GM12878 (cell line): ENCODE measurements around the gene TET2. TPM values are rescaled to one million over a fixed set of nuclear protein-coding genes. Genes with fewer than 3 reads are reported as not detected.

Source experiments
- ATAC-seq: fragments of 200-7000 bp; cut with Tn5 transposase; 3 replicates; pipeline ENCODE4 v1.9.1; 2020; ENCODE audit warnings: mild to moderate bottlenecking, moderate library complexity
- BruUV-seq: library from RNA; stranded (reverse); fragments of 400-500 nt; replicated peaks from 2 replicates; lab custom pipeline; 2021; lab: Mats Ljungman, UMichigan
- CTCF ChIA-PET: fragments of 300-600 bp; sonication (Branson Sonifier 250); formaldehyde crosslinking; extraction: SDS; loops from one replicate; lab custom pipeline; 2021; ENCODE audit warnings: inconsistent platforms; lab: Yijun Ruan, JAX
- POLR2A ChIA-PET: fragments of 350-600 bp; formaldehyde crosslinking; extraction: SDS; loops from one replicate; lab custom pipeline; 2021; ENCODE audit warnings: inconsistent platforms; lab: Charles Lee
- RAD21 ChIA-PET: fragments of 300-600 bp; sonication (Branson Sonifier 250); formaldehyde crosslinking; loops from one replicate; lab custom pipeline; 2023; ENCODE audit warnings: antibody characterized with exemption; ENCODE audit not compliant: unreplicated experiment; lab: Charles Lee
- SMC1A ChIA-PET: fragments of 300-600 bp; sonication (Branson Sonifier 250); formaldehyde crosslinking; loops from one replicate; lab custom pipeline; 2023; ENCODE audit not compliant: unreplicated experiment, uncharacterized antibody; lab: Charles Lee
- DNase-seq: peaks from one replicate; pipeline ENCODE4 v3.0.0-alpha.2; 2011; ENCODE audit warnings: low read depth, low spot score
- FAIRE-seq: peaks from 3 replicates; lab custom pipeline; 2011; peaks lifted over from hg19 to GRCh38; lab: Jason Lieb, UNC
- H2AFZ ChIP-seq: 2 replicates; pipeline ENCODE4 v1.6.0; 2011; ENCODE audit warnings: low read depth, low read length, control low read depth; ENCODE audit not compliant: control insufficient read depth
- H3K27ac ChIP-seq: 2 replicates; pipeline ENCODE4 v1.5.1; 2011; ENCODE audit warnings: control low read depth; ENCODE audit not compliant: control insufficient read depth, insufficient read depth
- H3K27me3 ChIP-seq, 2 experiments: replicated peaks in 1 of 2; 2 replicates each; pipeline versions ENCODE4 v1.6.0 to v1.6.1; 2011; ENCODE audit warnings: low read length in 1 of 2; ENCODE audit not compliant: control insufficient read depth in 2 of 2, insufficient read depth in 2 of 2
- H3K36me3 ChIP-seq, 2 experiments: 2 replicates each; pipeline ENCODE4 v1.5.1; 2011; ENCODE audit warnings: low read length in 1 of 2; ENCODE audit not compliant: control insufficient read depth in 2 of 2, insufficient read depth in 2 of 2
- H3K4me1 ChIP-seq: 2 replicates; pipeline ENCODE4 v1.6.1; 2011; ENCODE audit warnings: mild to moderate bottlenecking, low read length, moderate library complexity, mixed read lengths; ENCODE audit not compliant: control insufficient read depth, insufficient read depth
- H3K4me2 ChIP-seq: 2 replicates; pipeline ENCODE4 v1.6.0; 2011; ENCODE audit warnings: control low read depth; ENCODE audit not compliant: control insufficient read depth, insufficient read depth
- H3K4me3 ChIP-seq: fragments of 200-600 bp; sonication (generic); 2 replicates; pipeline ENCODE4 v1.5.1; 2016
- H3K79me2 ChIP-seq: 2 replicates; pipeline ENCODE4 v1.6.0; 2011; ENCODE audit warnings: low read length; ENCODE audit not compliant: control insufficient read depth, insufficient read depth
- H3K9ac ChIP-seq: 2 replicates; pipeline ENCODE4 v1.8.0; 2011; ENCODE audit warnings: low read length, control low read depth, mixed read lengths; ENCODE audit not compliant: control insufficient read depth, insufficient read depth
- H3K9me3 ChIP-seq: replicated peaks from 3 replicates; pipeline ENCODE4 v1.5.1; 2011; ENCODE audit warnings: mild to moderate bottlenecking, low read length; ENCODE audit not compliant: control insufficient read depth, insufficient read depth
- H4K20me1 ChIP-seq: 2 replicates; pipeline ENCODE4 v1.6.0; 2011; ENCODE audit not compliant: control insufficient read depth, insufficient read depth
- ETV6 ChIP-seq, 2 experiments: fragments of 450-650 bp in 1 of 2; IDR thresholded peaks in 1 of 2; conservative IDR thresholded peaks in 1 of 2; 2 replicates each; pipeline ENCODE4 v1.6.1; 2014; ENCODE audit warnings: antibody characterized with exemption in 1 of 2, borderline replicate concordance in 1 of 2, low read depth in 1 of 2, mild to moderate bottlenecking in 1 of 2, moderate library complexity in 1 of 2
- KDM1A ChIP-seq: fragments of 200-600 bp; sonication (generic); IDR thresholded peaks from 2 replicates; pipeline ENCODE4 v1.6.1; 2016; ENCODE audit warnings: borderline replicate concordance
- NBN ChIP-seq: fragments of 450-650 bp; IDR thresholded peaks from 2 replicates; pipeline ENCODE4 v1.6.1; 2016
- SMAD5 ChIP-seq: IDR thresholded peaks from 2 replicates; pipeline ENCODE4 v1.6.1; 2016; ENCODE audit warnings: antibody characterized with exemption, low read depth
- SMARCA5 ChIP-seq: fragments of 450-650 bp; IDR thresholded peaks from 2 replicates; pipeline ENCODE4 v1.6.1; 2017; ENCODE audit warnings: mild to moderate bottlenecking
- ZNF384 ChIP-seq: IDR thresholded peaks from 2 replicates; pipeline ENCODE4 v1.6.1; 2012; ENCODE audit warnings: low read depth, mild to moderate bottlenecking, low read length, improper control_type of control experiment, borderline replicate concordance
- WGBS: methylation state at CpG from one replicate; pipeline ENCODE4 v1.1.6; 2016; ENCODE audit warnings: low lambda C conversion rate; ENCODE audit not compliant: insufficient replicate concordance, insufficient coverage; ENCODE audit errors: missing lambda C conversion rate; 5-methylcytosine and 5-hydroxymethylcytosine counted together
- in situ Hi-C: fragments of 300-500 bp; cut with MboI; formaldehyde crosslinking; loops from 9 replicates; pipeline ENCODE4 v1.14.3; 2018; ENCODE audit warnings: mixed read lengths
- intact Hi-C: fragments of 100-400 bp; cut with micrococcal nuclease; formaldehyde crosslinking; loops from one replicate; pipeline ENCODE4 v1.14.2; 2022; ENCODE audit not compliant: unreplicated experiment
- polyA plus RNA-seq, 11 experiments: library from polyadenylated mRNA; depleted of rRNA in 4 of 11; unstranded in 6 of 11; stranded (reverse) in 5 of 11; fragments of >200 nt; fragmentation: Nextera tagmentation in 4 of 11; fragmentation: Illumina TruSeq in 1 of 11; extraction: Ambion mirVana in 4 of 11; extraction: Trizol in 1 of 11; gene quantifications; 1 replicate in 1 of 11; 2 replicates in 10 of 11; pipeline versions ENCODE4 v1.2.1 to v1.2.3, GENCODE V29; 2011 to 2016; ENCODE audit warnings: inconsistent platforms in 2 of 11, missing spikeins in 2 of 11, low read depth in 1 of 11
- total RNA-seq, 4 experiments: library from RNA; depleted of rRNA in 3 of 4; stranded (reverse); fragments of >200 nt in 3 of 4; fragmentation: Illumina TruSeq in 1 of 4; extraction: Trizol in 1 of 4; gene quantifications; 2 replicates each; pipeline versions ENCODE4 v1.2.1 to v1.2.3, GENCODE V29; 2013 to 2021
- TF ChIP-seq, protein P1 (sequence below): IDR thresholded peaks from 2 replicates; pipeline ENCODE4 v1.6.1; 2012; ENCODE audit warnings: mild to moderate bottlenecking, low read depth, low read length
- TF ChIP-seq, protein P2 (sequence below): fragments of 450-650 bp; IDR thresholded peaks from 2 replicates; pipeline ENCODE4 v1.6.1; 2017; ENCODE audit warnings: borderline replicate concordance
- TF ChIP-seq, protein P3 (sequence below): fragments of 450-650 bp; formaldehyde crosslinking; IDR thresholded peaks from 2 replicates; pipeline ENCODE4 v1.4.0; 2020; ENCODE audit warnings: mild to moderate bottlenecking, moderate library complexity
- TF ChIP-seq, protein P4 (sequence below): IDR thresholded peaks from 2 replicates; pipeline ENCODE4 v1.6.1; 2012; ENCODE audit warnings: low read length, inconsistent platforms
- TF ChIP-seq, protein P5 (sequence below): fragments of 450-650 bp; IDR thresholded peaks from 2 replicates; pipeline ENCODE4 v1.6.1; 2016; ENCODE audit warnings: mild to moderate bottlenecking

Gene TET2
- total and polyA plus RNA-seq, 10 of the 15 experiments (the other 5 are each of a cell fraction or from before 2014, with no cell fraction given), result 3.7 to 49.0 (median 27.5) TPM

DNA sequence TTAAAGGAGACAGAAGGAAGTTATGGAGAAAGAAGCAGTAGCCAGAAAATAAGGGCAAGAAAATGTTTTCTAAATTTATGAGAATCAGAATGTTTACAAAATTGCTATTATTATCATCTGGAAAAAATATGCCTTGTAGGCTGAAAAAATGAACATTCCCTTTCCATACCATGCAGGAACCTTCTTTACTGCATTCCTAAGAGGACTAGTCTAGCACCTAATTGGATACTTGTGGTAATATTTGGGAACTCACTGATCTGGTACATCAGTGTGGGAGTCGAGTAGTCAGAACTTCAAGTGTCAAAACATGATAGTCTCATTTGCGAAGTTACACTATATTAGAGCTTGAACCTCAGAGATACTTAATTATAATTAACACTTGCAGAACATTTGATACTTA is 51.9 kb downstream of the TET2 start:
- no peak overlapping the region for H2AFZ ChIP-seq
- 94% methylated on average over 2 of the region's 2 CpGs for WGBS
- ATAC-seq (no peak), DNase-seq (no peak), FAIRE-seq (no peak)
- peaks cover 39% of the 10 kb centered on the region for H3K4me1 ChIP-seq
- peaks cover 79% of the 10 kb centered on the region for H3K79me2 ChIP-seq
- intact Hi-C loops, result loop anchor here (5.0 kb wide), 1 partner anchor 274 kb away; the partner anchor contains the start of gene PPA2
- no peak overlapping the region for H3K27ac ChIP-seq
- peaks cover 0 to 18% of the 10 kb centered on the region in 2 experiments for H3K36me3 ChIP-seq
- no TSS peak for BruUV-seq
- H3K4me2 ChIP-seq, result no peak overlapping the region
- in situ Hi-C loops, result no loop called here
- H3K9ac ChIP-seq, result no peak overlapping the region
- no peak overlapping the region for H3K4me3 ChIP-seq
- H3K27me3 ChIP-seq, result no peaks in the 10 kb centered on the region
- ChIA-PET CTCF (interaction anchor here (3.1 kb wide), 1 partner anchor 57 kb away, joined by 14 read pairs; no protein-coding TSS in a partner anchor), RAD21 (interaction anchor here (0.6 to 1.6 kb wide), 2 partner anchors 15 to 58 kb away, joined by 3 to 4 read pairs; no protein-coding TSS in a partner anchor), SMC1A (interaction anchor here (1.0 to 2.4 kb wide), 6 partner anchors 14 to 51 kb away, joined by 3 to 8 read pairs (median 4); no protein-coding TSS in a partner anchor)
- peaks cover 4% of the 10 kb centered on the region for H3K9me3 ChIP-seq
- no peaks in the 10 kb centered on the region for H4K20me1 ChIP-seq
- TF ChIP-seq NBN (no peak), ETV6 (conservative IDR thresholded peaks at IDR 0.05 in 1 of 2, IDR thresholded peaks at IDR 0.05 in 1 of 2; ENCODE audit: borderline replicate concordance in 1 of 2, low read depth in 1 of 2) (no peak), KDM1A (no peak), ZNF384 (no peak), SMAD5 (no peak), SMARCA5 (no peak)
- TF ChIP-seq, protein P1, sequence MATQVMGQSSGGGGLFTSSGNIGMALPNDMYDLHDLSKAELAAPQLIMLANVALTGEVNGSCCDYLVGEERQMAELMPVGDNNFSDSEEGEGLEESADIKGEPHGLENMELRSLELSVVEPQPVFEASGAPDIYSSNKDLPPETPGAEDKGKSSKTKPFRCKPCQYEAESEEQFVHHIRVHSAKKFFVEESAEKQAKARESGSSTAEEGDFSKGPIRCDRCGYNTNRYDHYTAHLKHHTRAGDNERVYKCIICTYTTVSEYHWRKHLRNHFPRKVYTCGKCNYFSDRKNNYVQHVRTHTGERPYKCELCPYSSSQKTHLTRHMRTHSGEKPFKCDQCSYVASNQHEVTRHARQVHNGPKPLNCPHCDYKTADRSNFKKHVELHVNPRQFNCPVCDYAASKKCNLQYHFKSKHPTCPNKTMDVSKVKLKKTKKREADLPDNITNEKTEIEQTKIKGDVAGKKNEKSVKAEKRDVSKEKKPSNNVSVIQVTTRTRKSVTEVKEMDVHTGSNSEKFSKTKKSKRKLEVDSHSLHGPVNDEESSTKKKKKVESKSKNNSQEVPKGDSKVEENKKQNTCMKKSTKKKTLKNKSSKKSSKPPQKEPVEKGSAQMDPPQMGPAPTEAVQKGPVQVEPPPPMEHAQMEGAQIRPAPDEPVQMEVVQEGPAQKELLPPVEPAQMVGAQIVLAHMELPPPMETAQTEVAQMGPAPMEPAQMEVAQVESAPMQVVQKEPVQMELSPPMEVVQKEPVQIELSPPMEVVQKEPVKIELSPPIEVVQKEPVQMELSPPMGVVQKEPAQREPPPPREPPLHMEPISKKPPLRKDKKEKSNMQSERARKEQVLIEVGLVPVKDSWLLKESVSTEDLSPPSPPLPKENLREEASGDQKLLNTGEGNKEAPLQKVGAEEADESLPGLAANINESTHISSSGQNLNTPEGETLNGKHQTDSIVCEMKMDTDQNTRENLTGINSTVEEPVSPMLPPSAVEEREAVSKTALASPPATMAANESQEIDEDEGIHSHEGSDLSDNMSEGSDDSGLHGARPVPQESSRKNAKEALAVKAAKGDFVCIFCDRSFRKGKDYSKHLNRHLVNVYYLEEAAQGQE, result no peak
- TF ChIP-seq, protein P2, sequence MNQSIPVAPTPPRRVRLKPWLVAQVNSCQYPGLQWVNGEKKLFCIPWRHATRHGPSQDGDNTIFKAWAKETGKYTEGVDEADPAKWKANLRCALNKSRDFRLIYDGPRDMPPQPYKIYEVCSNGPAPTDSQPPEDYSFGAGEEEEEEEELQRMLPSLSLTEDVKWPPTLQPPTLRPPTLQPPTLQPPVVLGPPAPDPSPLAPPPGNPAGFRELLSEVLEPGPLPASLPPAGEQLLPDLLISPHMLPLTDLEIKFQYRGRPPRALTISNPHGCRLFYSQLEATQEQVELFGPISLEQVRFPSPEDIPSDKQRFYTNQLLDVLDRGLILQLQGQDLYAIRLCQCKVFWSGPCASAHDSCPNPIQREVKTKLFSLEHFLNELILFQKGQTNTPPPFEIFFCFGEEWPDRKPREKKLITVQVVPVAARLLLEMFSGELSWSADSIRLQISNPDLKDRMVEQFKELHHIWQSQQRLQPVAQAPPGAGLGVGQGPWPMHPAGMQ, result no peak
- TF ChIP-seq, protein P3, sequence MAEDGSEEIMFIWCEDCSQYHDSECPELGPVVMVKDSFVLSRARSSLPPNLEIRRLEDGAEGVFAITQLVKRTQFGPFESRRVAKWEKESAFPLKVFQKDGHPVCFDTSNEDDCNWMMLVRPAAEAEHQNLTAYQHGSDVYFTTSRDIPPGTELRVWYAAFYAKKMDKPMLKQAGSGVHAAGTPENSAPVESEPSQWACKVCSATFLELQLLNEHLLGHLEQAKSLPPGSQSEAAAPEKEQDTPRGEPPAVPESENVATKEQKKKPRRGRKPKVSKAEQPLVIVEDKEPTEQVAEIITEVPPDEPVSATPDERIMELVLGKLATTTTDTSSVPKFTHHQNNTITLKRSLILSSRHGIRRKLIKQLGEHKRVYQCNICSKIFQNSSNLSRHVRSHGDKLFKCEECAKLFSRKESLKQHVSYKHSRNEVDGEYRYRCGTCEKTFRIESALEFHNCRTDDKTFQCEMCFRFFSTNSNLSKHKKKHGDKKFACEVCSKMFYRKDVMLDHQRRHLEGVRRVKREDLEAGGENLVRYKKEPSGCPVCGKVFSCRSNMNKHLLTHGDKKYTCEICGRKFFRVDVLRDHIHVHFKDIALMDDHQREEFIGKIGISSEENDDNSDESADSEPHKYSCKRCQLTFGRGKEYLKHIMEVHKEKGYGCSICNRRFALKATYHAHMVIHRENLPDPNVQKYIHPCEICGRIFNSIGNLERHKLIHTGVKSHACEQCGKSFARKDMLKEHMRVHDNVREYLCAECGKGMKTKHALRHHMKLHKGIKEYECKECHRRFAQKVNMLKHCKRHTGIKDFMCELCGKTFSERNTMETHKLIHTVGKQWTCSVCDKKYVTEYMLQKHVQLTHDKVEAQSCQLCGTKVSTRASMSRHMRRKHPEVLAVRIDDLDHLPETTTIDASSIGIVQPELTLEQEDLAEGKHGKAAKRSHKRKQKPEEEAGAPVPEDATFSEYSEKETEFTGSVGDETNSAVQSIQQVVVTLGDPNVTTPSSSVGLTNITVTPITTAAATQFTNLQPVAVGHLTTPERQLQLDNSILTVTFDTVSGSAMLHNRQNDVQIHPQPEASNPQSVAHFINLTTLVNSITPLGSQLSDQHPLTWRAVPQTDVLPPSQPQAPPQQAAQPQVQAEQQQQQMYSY (CRISPR knock-in tag), result no peak
- TF ChIP-seq, protein P4, sequence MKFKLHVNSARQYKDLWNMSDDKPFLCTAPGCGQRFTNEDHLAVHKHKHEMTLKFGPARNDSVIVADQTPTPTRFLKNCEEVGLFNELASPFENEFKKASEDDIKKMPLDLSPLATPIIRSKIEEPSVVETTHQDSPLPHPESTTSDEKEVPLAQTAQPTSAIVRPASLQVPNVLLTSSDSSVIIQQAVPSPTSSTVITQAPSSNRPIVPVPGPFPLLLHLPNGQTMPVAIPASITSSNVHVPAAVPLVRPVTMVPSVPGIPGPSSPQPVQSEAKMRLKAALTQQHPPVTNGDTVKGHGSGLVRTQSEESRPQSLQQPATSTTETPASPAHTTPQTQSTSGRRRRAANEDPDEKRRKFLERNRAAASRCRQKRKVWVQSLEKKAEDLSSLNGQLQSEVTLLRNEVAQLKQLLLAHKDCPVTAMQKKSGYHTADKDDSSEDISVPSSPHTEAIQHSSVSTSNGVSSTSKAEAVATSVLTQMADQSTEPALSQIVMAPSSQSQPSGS, result no peak
- TF ChIP-seq, protein P5, sequence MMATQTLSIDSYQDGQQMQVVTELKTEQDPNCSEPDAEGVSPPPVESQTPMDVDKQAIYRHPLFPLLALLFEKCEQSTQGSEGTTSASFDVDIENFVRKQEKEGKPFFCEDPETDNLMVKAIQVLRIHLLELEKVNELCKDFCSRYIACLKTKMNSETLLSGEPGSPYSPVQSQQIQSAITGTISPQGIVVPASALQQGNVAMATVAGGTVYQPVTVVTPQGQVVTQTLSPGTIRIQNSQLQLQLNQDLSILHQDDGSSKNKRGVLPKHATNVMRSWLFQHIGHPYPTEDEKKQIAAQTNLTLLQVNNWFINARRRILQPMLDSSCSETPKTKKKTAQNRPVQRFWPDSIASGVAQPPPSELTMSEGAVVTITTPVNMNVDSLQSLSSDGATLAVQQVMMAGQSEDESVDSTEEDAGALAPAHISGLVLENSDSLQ, result no peak
- TF ChIP-seq, all 136 proteins: peak for 0
- POLR2A ChIA-PET, result interaction anchor here (0.8 kb wide), 1 partner anchor 42 kb away, joined by 3 read pairs; no protein-coding TSS in a partner anchor
